ENCODE data around the gene MYO5A. TPM values are rescaled to one million over a fixed set of nuclear protein-coding genes. Genes with fewer than 3 reads are reported as not detected.
A peak's percentile ranks its signal among the peaks of the same experiment; 100 is the strongest.

The MYO5A gene
- total RNA-seq, 2 donors from 2014 or later, result 12.3 to 21.5 TPM

- Histone ChIP-seq H3K27me3 (no peaks in the 10 kb centered on the region), H3K27ac (no peak overlapping the region), H3K9me3 (no peaks in the 10 kb centered on the region), H3K4me1 (peaks cover 0 to 25% of the 10 kb centered on the region in 2 donors), H3K36me3 (no peaks in the 10 kb centered on the region), H3K4me3 (no peak overlapping the region)
- TF ChIP-seq CTCF (IDR thresholded peaks at IDR 0.05), result no peak
- no peak for DNase-seq (ENCODE audit: low spot score)
These were observed 91.0 kb downstream of the MYO5A start for GRCh38 chr15:52437646-52438045.

GRCh38 chr15:52436981-52437380, 91.7 kb downstream of the MYO5A start:
- TF ChIP-seq CTCF (IDR thresholded peaks at IDR 0.05), result no peak
- no peaks in the 10 kb centered on the region for H3K9me3 ChIP-seq
- DNase-seq (ENCODE audit: low spot score), result no peak
- no peak overlapping the region for H3K27ac ChIP-seq
- H3K27me3 ChIP-seq, result no peaks in the 10 kb centered on the region
- no peak overlapping the region for H3K4me3 ChIP-seq
- H3K36me3 ChIP-seq, result no peaks in the 10 kb centered on the region
- H3K4me1 ChIP-seq, result peaks cover 0 to 25% of the 10 kb centered on the region in 2 donors

GRCh38 chr15:52434885-52435284, 93.8 kb downstream of the MYO5A start:
- H3K27me3 ChIP-seq, result no peaks in the 10 kb centered on the region
- DNase-seq (ENCODE audit: low spot score), result no peak
- peak overlapping the region in 1 of 2 donors; percentile 17 for H3K27ac ChIP-seq
- H3K4me1 ChIP-seq, result peaks cover 0 to 21% of the 10 kb centered on the region in 2 donors
- H3K36me3 ChIP-seq, result no peaks in the 10 kb centered on the region
- H3K4me3 ChIP-seq, result no peak overlapping the region
- no peak for TF ChIP-seq CTCF (IDR thresholded peaks at IDR 0.05)
- H3K9me3 ChIP-seq, result no peaks in the 10 kb centered on the region

GRCh38 chr15:52428297-52428696, 100.4 kb downstream of the MYO5A start:
- H3K27ac ChIP-seq, result peak overlapping the region in 1 of 2 donors; percentile 41
- no peak overlapping the region for H3K4me3 ChIP-seq
- no peak for DNase-seq (ENCODE audit: low spot score)
- TF ChIP-seq CTCF (IDR thresholded peaks at IDR 0.05), result no peak
- H3K36me3 ChIP-seq, result no peaks in the 10 kb centered on the region
- no peaks in the 10 kb centered on the region for H3K9me3 ChIP-seq
- peaks cover 0 to 12% of the 10 kb centered on the region in 2 donors for H3K4me1 ChIP-seq
- H3K27me3 ChIP-seq, result no peaks in the 10 kb centered on the region

- H3K4me1 ChIP-seq, result peaks cover 0 to 12% of the 10 kb centered on the region in 2 donors
- no peaks in the 10 kb centered on the region for H3K36me3 ChIP-seq
- DNase-seq (ENCODE audit: low spot score), result no peak
- H3K27ac ChIP-seq, result peak overlapping the region; percentile 33 to 41
- H3K27me3 ChIP-seq, result no peaks in the 10 kb centered on the region
- no peaks in the 10 kb centered on the region for H3K9me3 ChIP-seq
- no peak for TF ChIP-seq CTCF (IDR thresholded peaks at IDR 0.05)
- no peak overlapping the region for H3K4me3 ChIP-seq
These were observed 100.9 kb downstream of the MYO5A start for GRCh38 chr15:52427804-52428203.

- TF ChIP-seq CTCF (IDR thresholded peaks at IDR 0.05), result no peak
- Histone ChIP-seq H3K4me3 (no peak overlapping the region), H3K4me1 (peaks cover 0 to 12% of the 10 kb centered on the region in 2 donors), H3K9me3 (no peaks in the 10 kb centered on the region), H3K27me3 (no peaks in the 10 kb centered on the region), H3K36me3 (no peaks in the 10 kb centered on the region), H3K27ac (no peak overlapping the region)
- no peak for DNase-seq (ENCODE audit: low spot score)
These were observed 103.7 kb downstream of the MYO5A start for GRCh38 chr15:52424856-52425431.

Data from right atrium auricular region (tissue), 2 donors.